Stimulated activated CD4-positive, alpha-beta T cell treated with anti-CD3 and anti-CD28 coated beads, TNF-alpha, amount 100 ng/mL, for 48 hours (primary cell): Measurements from ENCODE around the gene NECTIN2.
"Not testable (repeated sequence)": the region's sequence is repeated elsewhere in the genome, so short reads cannot be mapped to it uniquely, and the experiment has no call there.

ENCODE experiments used
- DNase-seq, 3 donors: peaks; one replicate each; pipeline ENCODE4 v3.0.0-alpha.2; 2020; ENCODE audit warnings: low read depth in 3 of 3

NECTIN2 gene

GRCh38 chr19:44817725-44818465 is 28.2 kb upstream of the NECTIN2 start:
- DNase-seq: no peak

GRCh38 chr19:44818466-44819031 is 27.5 kb upstream of the NECTIN2 start:
- no peak for DNase-seq

GRCh38 chr19:44819246-44819832 is 26.8 kb upstream of the NECTIN2 start:
- no peak for DNase-seq

- DNase-seq: no peak
These were observed 25.2 kb upstream of the NECTIN2 start for GRCh38 chr19:44820648-44821609.

- DNase-seq: no peak
These were observed 23.9 kb upstream of the NECTIN2 start for GRCh38 chr19:44822177-44822576.

GRCh38 chr19:44822670-44823372 is 23.3 kb upstream of the NECTIN2 start:
- DNase-seq: no peak

GRCh38 chr19:44823373-44823698 is 22.8 kb upstream of the NECTIN2 start:
- DNase-seq: no peak

GRCh38 chr19:44824761-44825160 is 21.3 kb upstream of the NECTIN2 start:
- DNase-seq: no peak

GRCh38 chr19:44832875-44833274 is 13.2 kb upstream of the NECTIN2 start:
- not testable (repeated sequence) for DNase-seq

GRCh38 chr19:44834399-44834798 is 11.7 kb upstream of the NECTIN2 start:
- not testable (repeated sequence) for DNase-seq

- DNase-seq: no peak
These were observed 6.8 kb upstream of the NECTIN2 start for GRCh38 chr19:44839276-44839675.

- no peak for DNase-seq
These were observed 5.3 kb upstream of the NECTIN2 start for GRCh38 chr19:44840811-44841210.

- no peak for DNase-seq
These were observed 4.9 kb upstream of the NECTIN2 start for GRCh38 chr19:44841231-44841630.

GRCh38 chr19:44845286-44845611 is 848 bp upstream of the NECTIN2 start:
- DNase-seq: no peak

- DNase-seq: no peak
These were observed 502 bp downstream of the NECTIN2 start for GRCh38 chr19:44846455-44847143.

GRCh38 chr19:44847144-44848035 is 1.3 kb downstream of the NECTIN2 start:
- no peak for DNase-seq

GRCh38 chr19:44848036-44848811 is 2.1 kb downstream of the NECTIN2 start:
- DNase-seq: no peak

GRCh38 chr19:44848812-44849447 is 2.8 kb downstream of the NECTIN2 start:
- no peak for DNase-seq

GRCh38 chr19:44850641-44851109 is 4.6 kb downstream of the NECTIN2 start:
- DNase-seq: no peak
